Kidney epithelial cell (primary cell): Measurements from ENCODE around the gene NTN1. TPM values are rescaled to one million over a fixed set of nuclear protein-coding genes. Genes with fewer than 3 reads are reported as not detected.

Experiments used
- DNase-seq: peaks from one replicate; pipeline ENCODE4 v3.0.0-alpha.2; 2010; ENCODE audit warnings: low read depth
- H3K27me3 ChIP-seq: 2 replicates; pipeline ENCODE4 v1.6.0; 2011; ENCODE audit warnings: low read length; ENCODE audit not compliant: control insufficient read depth, insufficient read depth
- H3K36me3 ChIP-seq: 2 replicates; pipeline ENCODE4 v1.5.1; 2011; ENCODE audit warnings: low read length; ENCODE audit not compliant: control insufficient read depth, insufficient read depth
- H3K4me3 ChIP-seq: 2 replicates; pipeline ENCODE4 v1.5.1; 2011; ENCODE audit warnings: low read depth, mild to moderate bottlenecking, control low read depth, low read length
- CTCF ChIP-seq: IDR thresholded peaks from 2 replicates; pipeline ENCODE4 v1.5.1; 2011; ENCODE audit warnings: mild to moderate bottlenecking, moderate library complexity, low read length, control low read depth, inconsistent platforms; ENCODE audit not compliant: insufficient read depth, poor library complexity, severe bottlenecking
- total RNA-seq: library from RNA; depleted of rRNA; stranded (reverse); fragments of >200 nt; gene quantifications from 2 replicates; pipeline ENCODE4 v1.2.3, GENCODE V29; 2015

The NTN1 gene
- total RNA-seq, 1 donor from 2014 or later: 15.2 TPM

DNA sequence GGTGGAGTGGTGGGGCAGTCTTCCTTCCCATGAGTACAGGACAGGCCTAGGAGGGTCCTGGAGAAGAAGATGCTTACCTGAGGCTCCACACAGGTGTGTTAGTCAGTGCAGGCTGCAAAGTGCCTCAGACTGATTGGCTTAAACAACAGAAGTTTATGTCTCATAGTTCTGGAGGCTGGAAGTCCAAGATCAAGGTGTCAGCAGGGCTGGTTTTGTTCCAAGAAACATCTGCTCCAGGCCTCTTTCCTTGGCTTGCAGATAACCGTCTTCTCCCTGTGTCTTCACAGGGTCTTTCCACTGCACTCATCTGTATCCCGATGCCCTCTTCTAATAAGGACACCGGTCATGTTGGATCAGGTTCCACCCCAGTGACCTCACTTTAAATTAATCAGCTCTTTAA is 153.0 kb downstream of the NTN1 start:
- H3K4me3 ChIP-seq: no peak overlapping the region
- TF ChIP-seq CTCF: no peak
- peaks cover 2% of the 10 kb centered on the region for H3K27me3 ChIP-seq
- no peaks in the 10 kb centered on the region for H3K36me3 ChIP-seq
- no peak for DNase-seq

DNA sequence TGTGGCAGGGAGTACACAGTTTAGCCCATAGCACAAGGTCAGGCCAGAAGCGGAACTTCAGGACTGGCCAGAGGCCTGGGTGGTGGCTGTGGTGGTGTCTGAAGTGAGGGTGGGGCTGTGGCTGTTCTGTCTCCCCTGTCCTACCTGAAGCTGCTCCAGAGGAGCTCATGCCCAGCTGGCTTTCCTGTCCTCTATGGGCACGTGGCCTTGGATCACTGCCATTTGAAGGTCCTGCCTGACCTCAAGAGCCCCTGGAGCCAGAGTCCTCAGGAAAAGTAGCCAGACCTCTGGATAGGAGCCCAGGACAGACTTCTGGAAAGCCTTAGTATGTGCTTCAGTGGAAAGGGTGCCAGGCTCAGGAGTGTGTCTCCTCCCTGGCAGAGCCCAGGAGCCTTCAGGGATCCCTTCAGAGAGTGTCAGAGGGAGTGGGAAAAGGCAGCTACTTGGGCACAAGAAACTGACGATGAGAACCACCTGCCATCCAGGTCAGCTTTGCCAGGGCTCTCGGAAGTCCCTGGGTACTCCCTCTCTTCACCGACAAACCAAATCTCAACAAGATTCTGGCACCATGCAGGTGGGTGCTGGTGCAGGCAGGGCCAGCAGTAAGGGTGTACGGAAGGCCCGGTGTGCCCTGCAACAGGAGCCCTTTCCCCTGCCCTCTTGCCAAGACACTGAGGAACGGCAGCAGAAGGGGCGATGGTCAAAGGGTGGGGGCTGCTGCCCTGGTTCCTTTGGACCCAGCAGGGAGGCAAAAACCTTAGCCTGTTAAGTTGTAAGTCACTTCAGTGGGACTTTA is 153.7 kb downstream of the NTN1 start:
- TF ChIP-seq CTCF: no peak
- DNase-seq: no peak
- H3K4me3 ChIP-seq: no peak overlapping the region
- H3K36me3 ChIP-seq: no peaks in the 10 kb centered on the region
- peaks cover 2% of the 10 kb centered on the region for H3K27me3 ChIP-seq

DNA sequence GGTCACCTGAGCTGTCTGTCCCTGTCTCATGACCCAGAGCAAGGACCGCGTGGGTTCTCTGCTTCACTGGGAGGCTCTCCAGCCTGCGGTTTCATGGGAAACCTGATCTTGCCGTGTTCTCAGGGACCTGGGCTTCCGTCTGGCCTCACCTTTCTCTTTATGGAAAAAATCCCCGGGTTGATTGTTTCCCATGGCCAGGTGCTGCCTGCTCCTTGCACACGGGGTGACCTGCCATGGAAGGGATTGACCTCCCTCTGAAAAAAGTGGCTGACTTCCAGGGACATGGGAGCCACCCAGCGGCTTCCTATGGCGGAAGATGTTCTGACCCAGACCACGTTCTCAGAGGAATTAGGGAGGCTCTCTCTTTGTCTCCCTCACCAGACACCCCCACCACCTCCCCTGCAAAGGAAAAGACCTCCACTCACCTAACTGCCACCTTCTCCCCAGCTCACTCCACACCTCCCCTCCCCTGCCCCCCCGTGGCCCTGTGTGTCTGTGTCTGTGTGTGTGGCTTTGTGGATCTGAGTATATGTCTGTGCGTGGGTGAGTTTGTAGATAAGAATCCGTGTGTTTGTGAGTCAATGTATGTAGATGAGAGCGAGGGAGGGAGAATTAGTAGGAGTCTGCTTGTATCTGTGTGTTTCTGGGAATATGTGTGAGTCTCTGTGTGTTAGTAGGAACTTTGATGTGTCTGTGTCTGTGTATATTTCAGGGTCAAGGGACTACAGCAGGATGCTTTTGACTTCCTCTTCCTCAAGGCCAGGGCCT is 154.6 kb downstream of the NTN1 start:
- no peak for TF ChIP-seq CTCF
- DNase-seq: no peak
- no peak overlapping the region for H3K4me3 ChIP-seq
- H3K36me3 ChIP-seq: no peaks in the 10 kb centered on the region
- peaks cover 2% of the 10 kb centered on the region for H3K27me3 ChIP-seq

GRCh38 chr17:9177212-9177611 is 155.9 kb downstream of the NTN1 start:
- H3K27me3 ChIP-seq: peaks cover 2% of the 10 kb centered on the region
- no peak for DNase-seq
- no peak overlapping the region for H3K4me3 ChIP-seq
- no peaks in the 10 kb centered on the region for H3K36me3 ChIP-seq
- no peak for TF ChIP-seq CTCF

- Histone ChIP-seq H3K4me3 (no peak overlapping the region), H3K27me3 (peaks cover 2% of the 10 kb centered on the region), H3K36me3 (no peaks in the 10 kb centered on the region)
- no peak for DNase-seq
- no peak for TF ChIP-seq CTCF
Measured at GRCh38 chr17:9178319-9178718, 157.0 kb downstream of the NTN1 start.

DNA sequence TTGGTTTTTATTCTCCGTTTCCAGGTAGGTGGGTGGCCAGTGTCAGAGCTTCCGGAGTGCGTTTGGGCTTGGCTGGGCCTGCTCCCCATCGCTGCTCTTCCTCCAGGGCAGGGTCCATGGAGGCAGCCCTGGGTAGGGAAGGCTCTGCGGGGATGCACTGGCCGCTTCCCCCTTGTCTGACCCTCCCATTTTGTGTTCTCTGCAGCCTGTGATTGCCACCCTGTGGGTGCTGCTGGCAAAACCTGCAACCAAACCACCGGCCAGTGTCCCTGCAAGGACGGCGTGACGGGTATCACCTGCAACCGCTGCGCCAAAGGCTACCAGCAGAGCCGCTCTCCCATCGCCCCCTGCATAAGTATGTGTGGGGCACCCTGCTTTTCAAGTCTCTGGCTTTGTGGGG is 158.3 kb downstream of the NTN1 start:
- TF ChIP-seq CTCF: no peak
- Histone ChIP-seq H3K4me3 (no peak overlapping the region), H3K27me3 (peaks cover 4% of the 10 kb centered on the region), H3K36me3 (no peaks in the 10 kb centered on the region)
- no peak for DNase-seq
